Keratinocyte (primary cell): ENCODE data around the gene NOTUM. TPM values are rescaled to one million over a fixed set of nuclear protein-coding genes. Genes with fewer than 3 reads are reported as not detected.

Source experiments
- DNase-seq: peaks from one replicate; pipeline ENCODE4 v3.0.0-alpha.2; 2011; ENCODE audit warnings: low read depth, missing footprints, low spot score
- FAIRE-seq: peaks from 2 replicates; lab custom pipeline; 2011; peaks lifted over from hg19 to GRCh38; lab: Jason Lieb, UNC
- H2AFZ ChIP-seq: 2 replicates; pipeline ENCODE4 v1.6.0; 2012; ENCODE audit warnings: low read length, control low read depth, inconsistent platforms; ENCODE audit not compliant: control insufficient read depth
- H3K27ac ChIP-seq: 2 replicates; pipeline ENCODE4 v1.5.1; 2011; ENCODE audit warnings: low read length; ENCODE audit not compliant: control insufficient read depth, insufficient read depth
- H3K27me3 ChIP-seq: 3 replicates; pipeline ENCODE4 v1.6.0; 2011; ENCODE audit warnings: low read length; ENCODE audit not compliant: control insufficient read depth, insufficient read depth; ENCODE audit errors: extremely low read depth
- H3K36me3 ChIP-seq, 2 experiments: 2 replicates in 1 of 2; 3 replicates in 1 of 2; pipeline ENCODE4 v1.5.1; 2011; ENCODE audit warnings: low read length in 2 of 2, mild to moderate bottlenecking in 1 of 2; ENCODE audit not compliant: control insufficient read depth in 2 of 2, insufficient read depth in 2 of 2; ENCODE audit errors: extremely low read depth in 1 of 2
- H3K4me1 ChIP-seq: 3 replicates; pipeline ENCODE4 v1.5.1; 2011; ENCODE audit warnings: low read length; ENCODE audit not compliant: control insufficient read depth, insufficient read depth; ENCODE audit errors: extremely low read depth
- H3K4me2 ChIP-seq: 3 replicates; pipeline ENCODE4 v1.6.0; 2011; ENCODE audit warnings: low read depth, low read length; ENCODE audit not compliant: control insufficient read depth, insufficient read depth; ENCODE audit errors: extremely low read depth
- H3K4me3 ChIP-seq, 3 experiments: fragments of 200-600 bp in 1 of 3; sonication (generic) in 1 of 3; 2 replicates in 2 of 3; 3 replicates in 1 of 3; pipeline ENCODE4 v1.5.1; 2011 to 2016; ENCODE audit warnings: low read length in 3 of 3, mild to moderate bottlenecking in 3 of 3, control low read depth in 2 of 3, inconsistent platforms in 1 of 3, low read depth in 1 of 3, mixed read lengths in 1 of 3, mixed run types in 1 of 3, moderate library complexity in 1 of 3; ENCODE audit not compliant: control insufficient read depth in 2 of 3, insufficient read depth in 2 of 3; ENCODE audit errors: extremely low read depth in 1 of 3
- H3K79me2 ChIP-seq: 2 replicates; pipeline ENCODE4 v1.6.0; 2012; ENCODE audit warnings: low read length; ENCODE audit not compliant: control insufficient read depth, insufficient read depth
- H3K9ac ChIP-seq: 3 replicates; pipeline ENCODE4 v1.6.0; 2011; ENCODE audit warnings: low read length; ENCODE audit not compliant: control insufficient read depth, insufficient read depth; ENCODE audit errors: extremely low read depth
- H3K9me1 ChIP-seq: 3 replicates; pipeline ENCODE4 v1.6.0; 2011; ENCODE audit warnings: low read length; ENCODE audit not compliant: control insufficient read depth, insufficient read depth; ENCODE audit errors: extremely low read depth
- H3K9me3 ChIP-seq: 2 replicates; pipeline ENCODE4 v1.5.1; 2012; ENCODE audit warnings: low read depth, low read length; ENCODE audit not compliant: control insufficient read depth
- H4K20me1 ChIP-seq: 3 replicates; pipeline ENCODE4 v1.6.0; 2011; ENCODE audit warnings: low read length; ENCODE audit not compliant: control insufficient read depth, insufficient read depth; ENCODE audit errors: extremely low read depth
- EZH2 ChIP-seq: IDR thresholded peaks from one replicate; pipeline ENCODE4 v1.6.1; 2012; ENCODE audit warnings: inconsistent platforms, mild to moderate bottlenecking, low read length, moderate library complexity
- dilution Hi-C: fragments of 300-500 bp; cut with MboI; formaldehyde crosslinking; loops from one replicate; pipeline ENCODE4 v1.7.0; 2020; ENCODE audit warnings: low sequenced_read_pairs; ENCODE audit not compliant: extremely low pct_ligation_motif_present
- polyA plus RNA-seq, 5 experiments: library from polyadenylated mRNA; depleted of rRNA in 3 of 5; stranded (reverse) in 3 of 5; stranded (forward) in 1 of 5; unstranded in 1 of 5; fragments of >200 nt; gene quantifications; 1 replicate in 1 of 5; 2 replicates in 3 of 5; 3 replicates in 1 of 5; pipeline versions ENCODE4 v1.2.1 to v1.2.3, GENCODE V29; 2011 to 2012; ENCODE audit warnings: missing spikeins in 2 of 5, low read depth in 1 of 5, low replicate concordance in 1 of 5
- TF ChIP-seq, protein P1 (sequence below), 3 experiments: IDR thresholded peaks in 1 of 3; conservative IDR thresholded peaks in 1 of 3; optimal IDR thresholded peaks in 1 of 3; 2 replicates in 2 of 3; 3 replicates in 1 of 3; pipeline versions ENCODE3 to v1.5.1; 2011; ENCODE audit warnings: low read length in 3 of 3, mild to moderate bottlenecking in 3 of 3, moderate library complexity in 2 of 3, control low read depth in 1 of 3, inconsistent platforms in 1 of 3; ENCODE audit not compliant: insufficient read depth in 2 of 3; ENCODE audit errors: extremely low read depth in 1 of 3

NOTUM gene
- polyA plus RNA-seq, 1 donor (not counting 4 experiments of a cell fraction or from before 2014, with no cell fraction given): not detected

GRCh38 chr17:81956607-81957589 lies 4.1 kb downstream of the NOTUM start:
- H3K9ac ChIP-seq: no peak overlapping the region
- no peaks in the 10 kb centered on the region for H3K79me2 ChIP-seq
- no peaks in the 10 kb centered on the region for H3K9me3 ChIP-seq
- no peak for FAIRE-seq
- H3K27me3 ChIP-seq: peaks cover 51% of the 10 kb centered on the region
- H3K9me1 ChIP-seq: no peaks in the 10 kb centered on the region
- H3K4me2 ChIP-seq: no peak overlapping the region
- H2AFZ ChIP-seq: no peak overlapping the region
- no peak for DNase-seq
- H3K36me3 ChIP-seq: no peaks in the 10 kb centered on the region
- dilution Hi-C loops: no loop called here
- H3K4me1 ChIP-seq: no peaks in the 10 kb centered on the region
- no peak for TF ChIP-seq EZH2
- TF ChIP-seq, protein P1, sequence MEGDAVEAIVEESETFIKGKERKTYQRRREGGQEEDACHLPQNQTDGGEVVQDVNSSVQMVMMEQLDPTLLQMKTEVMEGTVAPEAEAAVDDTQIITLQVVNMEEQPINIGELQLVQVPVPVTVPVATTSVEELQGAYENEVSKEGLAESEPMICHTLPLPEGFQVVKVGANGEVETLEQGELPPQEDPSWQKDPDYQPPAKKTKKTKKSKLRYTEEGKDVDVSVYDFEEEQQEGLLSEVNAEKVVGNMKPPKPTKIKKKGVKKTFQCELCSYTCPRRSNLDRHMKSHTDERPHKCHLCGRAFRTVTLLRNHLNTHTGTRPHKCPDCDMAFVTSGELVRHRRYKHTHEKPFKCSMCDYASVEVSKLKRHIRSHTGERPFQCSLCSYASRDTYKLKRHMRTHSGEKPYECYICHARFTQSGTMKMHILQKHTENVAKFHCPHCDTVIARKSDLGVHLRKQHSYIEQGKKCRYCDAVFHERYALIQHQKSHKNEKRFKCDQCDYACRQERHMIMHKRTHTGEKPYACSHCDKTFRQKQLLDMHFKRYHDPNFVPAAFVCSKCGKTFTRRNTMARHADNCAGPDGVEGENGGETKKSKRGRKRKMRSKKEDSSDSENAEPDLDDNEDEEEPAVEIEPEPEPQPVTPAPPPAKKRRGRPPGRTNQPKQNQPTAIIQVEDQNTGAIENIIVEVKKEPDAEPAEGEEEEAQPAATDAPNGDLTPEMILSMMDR (optimal IDR thresholded peaks at IDR 0.05 in 1 of 3, IDR thresholded peaks at IDR 0.05 in 1 of 3, conservative IDR thresholded peaks at IDR 0.05 in 1 of 3; ENCODE audit: extremely low read depth in 1 of 3, insufficient read depth in 2 of 3, low read length in 3 of 3): no peak
- no peaks in the 10 kb centered on the region for H4K20me1 ChIP-seq
- H3K27ac ChIP-seq: no peak overlapping the region
- no peak overlapping the region for H3K4me3 ChIP-seq

- TF ChIP-seq EZH2: no peak
- TF ChIP-seq, protein P1 (optimal IDR thresholded peaks at IDR 0.05 in 1 of 3, IDR thresholded peaks at IDR 0.05 in 1 of 3, conservative IDR thresholded peaks at IDR 0.05 in 1 of 3; ENCODE audit: extremely low read depth in 1 of 3, insufficient read depth in 2 of 3, low read length in 3 of 3): no peak
- dilution Hi-C loops: no loop called here
- H4K20me1 ChIP-seq: no peaks in the 10 kb centered on the region
These were observed 5.0 kb downstream of the NOTUM start for GRCh38 chr17:81955756-81956544.

More at GRCh38 chr17:81955756-81956544, 5.0 kb downstream of the NOTUM start:
- no peak overlapping the region for H3K4me2 ChIP-seq
- no peak overlapping the region for H3K9ac ChIP-seq
- no peaks in the 10 kb centered on the region for H3K9me1 ChIP-seq
- H3K27me3 ChIP-seq: peaks cover 43% of the 10 kb centered on the region
- H3K4me3 ChIP-seq: no peak overlapping the region
- no peaks in the 10 kb centered on the region for H3K36me3 ChIP-seq
- H3K4me1 ChIP-seq: no peaks in the 10 kb centered on the region
- DNase-seq (no peak), FAIRE-seq (no peak)
- H2AFZ ChIP-seq: no peak overlapping the region
- no peaks in the 10 kb centered on the region for H3K9me3 ChIP-seq
- H3K27ac ChIP-seq: no peak overlapping the region
- H3K79me2 ChIP-seq: no peaks in the 10 kb centered on the region
